Uterus (tissue), 2 donors: ENCODE results near the gene MLF2.
"Not testable (repeated sequence)": the region's sequence is repeated elsewhere in the genome, so short reads cannot be mapped to it uniquely, and the experiment has no call there.

Experiments
- POLR2A ChIP-seq, 2 donors: fragments of 450-650 bp; IDR thresholded peaks; one replicate each; pipeline ENCODE4 v1.6.1; 2016; ENCODE audit warnings: antibody characterized with exemption in 2 of 2, mild to moderate bottlenecking in 1 of 2, moderate library complexity in 1 of 2
- TF ChIP-seq, protein P1 (sequence below), 4 experiments: fragments of 200-600 bp in 2 of 4; fragments of 450-650 bp in 2 of 4; sonication (generic) in 2 of 4; IDR thresholded peaks; one replicate each; pipeline ENCODE4 v1.5.1; 2016 to 2019; ENCODE audit warnings: antibody characterized with exemption in 4 of 4, mild to moderate bottlenecking in 2 of 4, moderate library complexity in 1 of 4

DNA sequence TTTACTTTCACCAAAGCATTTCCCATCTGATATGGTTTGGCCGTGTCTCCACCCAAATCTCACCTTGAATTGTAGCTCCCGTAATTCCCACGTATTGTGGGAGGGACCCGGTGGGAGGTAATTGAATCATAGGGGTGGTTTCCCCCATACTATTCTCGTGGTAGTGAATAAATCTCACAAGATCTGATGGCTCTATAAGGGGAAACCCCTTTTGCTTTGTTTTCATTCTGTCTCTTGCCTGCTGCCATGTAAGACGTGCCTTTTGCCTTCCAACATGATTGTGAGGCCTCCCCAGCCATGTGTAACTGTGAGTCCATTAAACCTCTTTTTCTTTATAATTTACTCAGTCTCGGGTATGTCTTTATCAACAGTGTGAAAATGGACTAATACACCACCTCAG, 9.6 kb downstream of the MLF2 start:
- TF ChIP-seq, protein P1, sequence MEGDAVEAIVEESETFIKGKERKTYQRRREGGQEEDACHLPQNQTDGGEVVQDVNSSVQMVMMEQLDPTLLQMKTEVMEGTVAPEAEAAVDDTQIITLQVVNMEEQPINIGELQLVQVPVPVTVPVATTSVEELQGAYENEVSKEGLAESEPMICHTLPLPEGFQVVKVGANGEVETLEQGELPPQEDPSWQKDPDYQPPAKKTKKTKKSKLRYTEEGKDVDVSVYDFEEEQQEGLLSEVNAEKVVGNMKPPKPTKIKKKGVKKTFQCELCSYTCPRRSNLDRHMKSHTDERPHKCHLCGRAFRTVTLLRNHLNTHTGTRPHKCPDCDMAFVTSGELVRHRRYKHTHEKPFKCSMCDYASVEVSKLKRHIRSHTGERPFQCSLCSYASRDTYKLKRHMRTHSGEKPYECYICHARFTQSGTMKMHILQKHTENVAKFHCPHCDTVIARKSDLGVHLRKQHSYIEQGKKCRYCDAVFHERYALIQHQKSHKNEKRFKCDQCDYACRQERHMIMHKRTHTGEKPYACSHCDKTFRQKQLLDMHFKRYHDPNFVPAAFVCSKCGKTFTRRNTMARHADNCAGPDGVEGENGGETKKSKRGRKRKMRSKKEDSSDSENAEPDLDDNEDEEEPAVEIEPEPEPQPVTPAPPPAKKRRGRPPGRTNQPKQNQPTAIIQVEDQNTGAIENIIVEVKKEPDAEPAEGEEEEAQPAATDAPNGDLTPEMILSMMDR (IDR thresholded peaks at IDR 0.05), result not testable (repeated sequence)
- not testable (repeated sequence) for TF ChIP-seq POLR2A (IDR thresholded peaks at IDR 0.05)
